Fibroblast of lung (primary cell): Measurements from ENCODE around the gene CH25H. TPM values are rescaled to one million over a fixed set of nuclear protein-coding genes. Genes with fewer than 3 reads are reported as not detected.
A peak's percentile ranks its signal among the peaks of the same experiment; 100 is the strongest.
"Not testable (repeated sequence)": the region's sequence is repeated elsewhere in the genome, so short reads cannot be mapped to it uniquely, and the experiment has no call there.

ENCODE experiments used
- DNase-seq, 2 donors: peaks; one replicate each; pipeline versions ENCODE4 v3.0.0 to v3.0.0-alpha.2; 2010; ENCODE audit warnings: low read depth in 2 of 2
- H2AFZ ChIP-seq: 2 replicates; pipeline ENCODE4 v1.5.1; 2012; ENCODE audit warnings: low read length, control low read depth, inconsistent platforms
- H3K27ac ChIP-seq: 2 replicates; pipeline ENCODE4 v1.5.1; 2011; ENCODE audit warnings: low read length, control low read depth; ENCODE audit not compliant: insufficient read depth
- H3K27me3 ChIP-seq: 2 replicates; pipeline ENCODE4 v1.5.1; 2011; ENCODE audit warnings: mild to moderate bottlenecking, low read length; ENCODE audit not compliant: control insufficient read depth, insufficient read depth
- H3K36me3 ChIP-seq: 2 replicates; pipeline ENCODE4 v1.5.1; 2011; ENCODE audit warnings: low read length; ENCODE audit not compliant: control insufficient read depth, insufficient read depth
- H3K4me1 ChIP-seq: 2 replicates; pipeline ENCODE4 v1.5.1; 2011; ENCODE audit warnings: low read length; ENCODE audit not compliant: control insufficient read depth, insufficient read depth; ENCODE audit errors: extremely low read depth
- H3K4me2 ChIP-seq: 2 replicates; pipeline ENCODE4 v1.5.1; 2011; ENCODE audit warnings: low read length, control low read depth; ENCODE audit not compliant: insufficient read depth; ENCODE audit errors: extremely low read depth
- H3K4me3 ChIP-seq, 4 experiments: fragments of 200-600 bp in 1 of 4; sonication (generic) in 1 of 4; replicated peaks in 1 of 4; 2 replicates each; pipeline ENCODE4 v1.5.1; 2011 to 2016; ENCODE audit warnings: low read length in 4 of 4, low read depth in 3 of 4, mild to moderate bottlenecking in 3 of 4, control low read depth in 2 of 4, inconsistent platforms in 1 of 4, mixed read lengths in 1 of 4; ENCODE audit not compliant: insufficient read depth in 1 of 4; ENCODE audit errors: control extremely low read depth in 1 of 4
- H3K79me2 ChIP-seq: 2 replicates; pipeline ENCODE4 v1.5.1; 2012; ENCODE audit warnings: mild to moderate bottlenecking, low read length, inconsistent platforms; ENCODE audit not compliant: control insufficient read depth, insufficient read depth
- H3K9ac ChIP-seq: 2 replicates; pipeline ENCODE4 v1.5.1; 2011; ENCODE audit warnings: mild to moderate bottlenecking, low read length, control low read depth; ENCODE audit not compliant: insufficient read depth
- H3K9me3 ChIP-seq: 2 replicates; pipeline ENCODE4 v1.5.1; 2012; ENCODE audit warnings: low read depth, low read length; ENCODE audit not compliant: control insufficient read depth, insufficient read depth
- H4K20me1 ChIP-seq: 2 replicates; pipeline ENCODE4 v1.5.1; 2011; ENCODE audit warnings: low read length; ENCODE audit not compliant: control insufficient read depth, insufficient read depth; ENCODE audit errors: extremely low read depth
- EZH2 ChIP-seq: IDR thresholded peaks from 2 replicates; pipeline ENCODE4 v1.5.1; 2012; ENCODE audit warnings: low read length, control low read depth, mild to moderate bottlenecking; ENCODE audit errors: missing control alignments
- polyA minus RNA-seq: library from RNA; depleted of rRNA, polyadenylated mRNA; stranded (reverse); fragments of >200 nt; gene quantifications from 2 replicates; pipeline ENCODE4 v1.2.3, GENCODE V29; 2011; ENCODE audit warnings: low replicate concordance
- polyA plus RNA-seq, 2 donors: library from polyadenylated mRNA; depleted of rRNA in 1 of 2; stranded (reverse) in 1 of 2; unstranded in 1 of 2; fragments of >200 nt; gene quantifications; 2 replicates each; pipeline ENCODE4 v1.2.1, GENCODE V29; 2011 to 2012; ENCODE audit warnings: missing spikeins in 1 of 2
- total RNA-seq: library from RNA; depleted of rRNA; stranded (reverse); fragments of >200 nt; gene quantifications from 2 replicates; pipeline ENCODE4 v1.2.1, GENCODE V29; 2014
- TF ChIP-seq, protein P1 (sequence below), 2 donors: IDR thresholded peaks in 1 of 2; conservative IDR thresholded peaks in 1 of 2; 1 replicate in 1 of 2; 2 replicates in 1 of 2; pipeline ENCODE4 v1.5.1; 2011 to 2012; ENCODE audit warnings: low read length in 2 of 2, control low read depth in 1 of 2, inconsistent platforms in 1 of 2, low read depth in 1 of 2, mild to moderate bottlenecking in 1 of 2

The CH25H gene
- total RNA-seq (8.2 and 17.7 TPM in 2 replicates), polyA plus RNA-seq (0.42 and 1.7 TPM in 2 replicates), polyA minus RNA-seq (2.4 and 14.3 TPM in 2 replicates)
- 0.73 and 2.9 TPM in 2 replicates for polyA plus RNA-seq (2012)

GRCh38 chr10:89207181-89207800 is at the start of gene CH25H:
Gene CH25H (minus strand): TSS chr10:89207317. CDS start chr10:89207292, 25 bp downstream.
- Histone ChIP-seq H3K27ac (peak within 1 kb of the TSS; percentile 49), H3K4me3 (peak within 1 kb of the TSS; percentile 60 to 69 (median 61)), H3K79me2 (no peaks in the 10 kb centered on the region), H3K4me2 (peak within 1 kb of the TSS; percentile 99), H2AFZ (peak within 1 kb of the TSS; percentile 91), H3K27me3 (no peaks in the 10 kb centered on the region), H3K36me3 (no peaks in the 10 kb centered on the region), H4K20me1 (no peaks in the 10 kb centered on the region), H3K9ac (peak within 1 kb of the TSS; percentile 66), H3K9me3 (no peaks in the 10 kb centered on the region), H3K4me1 (peaks cover 9% of the 10 kb centered on the region)
- peak; percentile 78 to 81 for DNase-seq
- TF ChIP-seq, protein P1, sequence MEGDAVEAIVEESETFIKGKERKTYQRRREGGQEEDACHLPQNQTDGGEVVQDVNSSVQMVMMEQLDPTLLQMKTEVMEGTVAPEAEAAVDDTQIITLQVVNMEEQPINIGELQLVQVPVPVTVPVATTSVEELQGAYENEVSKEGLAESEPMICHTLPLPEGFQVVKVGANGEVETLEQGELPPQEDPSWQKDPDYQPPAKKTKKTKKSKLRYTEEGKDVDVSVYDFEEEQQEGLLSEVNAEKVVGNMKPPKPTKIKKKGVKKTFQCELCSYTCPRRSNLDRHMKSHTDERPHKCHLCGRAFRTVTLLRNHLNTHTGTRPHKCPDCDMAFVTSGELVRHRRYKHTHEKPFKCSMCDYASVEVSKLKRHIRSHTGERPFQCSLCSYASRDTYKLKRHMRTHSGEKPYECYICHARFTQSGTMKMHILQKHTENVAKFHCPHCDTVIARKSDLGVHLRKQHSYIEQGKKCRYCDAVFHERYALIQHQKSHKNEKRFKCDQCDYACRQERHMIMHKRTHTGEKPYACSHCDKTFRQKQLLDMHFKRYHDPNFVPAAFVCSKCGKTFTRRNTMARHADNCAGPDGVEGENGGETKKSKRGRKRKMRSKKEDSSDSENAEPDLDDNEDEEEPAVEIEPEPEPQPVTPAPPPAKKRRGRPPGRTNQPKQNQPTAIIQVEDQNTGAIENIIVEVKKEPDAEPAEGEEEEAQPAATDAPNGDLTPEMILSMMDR (conservative IDR thresholded peaks at IDR 0.05 in 1 of 2, IDR thresholded peaks at IDR 0.05 in 1 of 2; ENCODE audit: low read depth in 1 of 2, low read length in 2 of 2), result no peak
- no peak for TF ChIP-seq EZH2

DNA sequence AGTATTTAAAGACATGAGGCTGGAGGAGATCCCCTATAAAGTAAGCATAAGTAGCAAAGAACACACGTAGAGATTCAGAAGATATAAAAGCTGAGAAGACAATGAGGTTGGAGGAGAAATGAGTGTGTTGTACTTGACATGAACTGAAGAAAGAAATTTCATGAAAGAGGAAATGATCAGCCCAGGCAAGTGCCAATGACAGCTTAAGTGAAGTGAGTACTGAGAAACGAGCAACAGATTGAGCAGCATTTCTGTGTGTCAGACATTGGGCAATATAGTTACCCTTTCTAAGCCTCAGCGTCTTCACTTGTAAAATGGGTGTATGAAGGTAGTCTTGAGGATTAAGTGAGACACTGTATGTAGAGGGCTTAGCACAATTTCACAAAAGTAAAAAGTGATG is 49.2 kb upstream of the CH25H start:
- Histone ChIP-seq H2AFZ (no peak overlapping the region), H3K27ac (no peak overlapping the region)
- DNase-seq, result no peak

GRCh38 chr10:89255793-89256192 is 48.7 kb upstream of the CH25H start:
- Histone ChIP-seq H3K4me1 (peaks cover 4% of the 10 kb centered on the region), H3K9ac (no peak overlapping the region), H3K79me2 (peaks cover 3% of the 10 kb centered on the region), H3K27ac (no peak overlapping the region), H4K20me1 (no peaks in the 10 kb centered on the region), H3K4me2 (no peak overlapping the region), H3K27me3 (no peaks in the 10 kb centered on the region), H3K9me3 (no peaks in the 10 kb centered on the region), H3K4me3 (no peak overlapping the region), H3K36me3 (no peaks in the 10 kb centered on the region), H2AFZ (no peak overlapping the region)
- no peak for TF ChIP-seq EZH2
- TF ChIP-seq, protein P1 (conservative IDR thresholded peaks at IDR 0.05 in 1 of 2, IDR thresholded peaks at IDR 0.05 in 1 of 2; ENCODE audit: low read depth in 1 of 2, low read length in 2 of 2), result no peak
- no peak for DNase-seq

More for the DNA sequence above, 49.2 kb upstream of the CH25H start:
- Histone ChIP-seq H3K27me3 (no peaks in the 10 kb centered on the region), H4K20me1 (no peaks in the 10 kb centered on the region), H3K79me2 (no peaks in the 10 kb centered on the region), H3K9me3 (no peaks in the 10 kb centered on the region), H3K9ac (no peak overlapping the region), H3K36me3 (no peaks in the 10 kb centered on the region), H3K4me1 (peaks cover 6% of the 10 kb centered on the region), H3K4me2 (no peak overlapping the region), H3K4me3 (no peak overlapping the region)
- TF ChIP-seq, protein P1 (conservative IDR thresholded peaks at IDR 0.05 in 1 of 2, IDR thresholded peaks at IDR 0.05 in 1 of 2; ENCODE audit: low read depth in 1 of 2, low read length in 2 of 2), result no peak
- no peak for TF ChIP-seq EZH2

- not testable (repeated sequence) for H4K20me1 ChIP-seq, H2AFZ ChIP-seq, H3K9me3 ChIP-seq, H3K79me2 ChIP-seq, H3K4me3 ChIP-seq, H3K36me3 ChIP-seq, H3K27me3 ChIP-seq, H3K4me2 ChIP-seq, H3K4me1 ChIP-seq, H3K27ac ChIP-seq, H3K9ac ChIP-seq, DNase-seq
These were observed 48.0 kb upstream of the CH25H start for GRCh38 chr10:89255091-89255579.
